Stimulated activated CD4-positive, alpha-beta T cell treated with anti-CD3 and anti-CD28 coated beads, Interleukin-15, amount 100 ng/mL, for 1 hour (primary cell): ENCODE data around the gene SPECC1.

Experiments
- DNase-seq, 2 donors: peaks; one replicate each; pipeline ENCODE4 v3.0.0-alpha.2; 2020; ENCODE audit warnings: low read depth in 1 of 2, low spot score in 1 of 2

SPECC1 gene

DNA sequence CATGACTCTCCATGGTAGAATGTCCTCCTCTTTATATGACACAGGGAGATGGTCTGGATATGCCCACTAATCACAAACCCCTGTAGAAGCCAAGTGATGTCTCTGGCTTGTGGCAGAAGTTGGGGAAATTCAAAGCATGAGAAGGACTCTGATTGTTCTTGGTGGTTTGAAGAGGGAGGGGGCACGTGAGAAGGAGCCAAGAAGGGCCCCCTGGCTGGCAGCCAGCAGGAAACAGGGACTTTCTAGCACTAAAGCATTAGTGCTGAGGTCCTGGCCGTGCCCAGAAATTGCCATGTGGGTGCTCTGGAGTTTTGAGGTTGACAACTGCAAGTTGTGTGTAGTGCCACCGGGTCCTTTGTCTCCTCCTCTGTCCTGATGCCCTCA is 258.3 kb downstream of the SPECC1 start:
- no peak for DNase-seq

DNA sequence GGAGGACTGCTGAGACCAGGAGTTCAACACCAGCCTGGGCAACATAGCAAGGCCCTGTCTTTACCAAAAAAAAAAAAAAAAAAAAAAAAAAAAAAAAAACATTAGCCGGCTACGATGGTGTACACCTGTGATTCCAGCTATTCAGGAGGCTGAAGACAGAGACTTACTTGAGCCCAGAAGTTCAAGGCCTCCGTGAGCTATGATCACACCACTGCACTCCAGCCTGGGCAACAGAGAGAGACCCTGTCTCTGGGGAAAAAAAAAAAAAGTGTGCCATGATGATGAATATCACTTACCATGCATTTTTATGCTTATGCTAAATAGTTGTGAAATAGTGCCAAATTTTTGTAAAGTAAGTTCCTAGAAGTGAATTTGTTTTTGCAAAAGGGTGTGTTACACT is 261.2 kb downstream of the SPECC1 start:
- no peak for DNase-seq

DNA sequence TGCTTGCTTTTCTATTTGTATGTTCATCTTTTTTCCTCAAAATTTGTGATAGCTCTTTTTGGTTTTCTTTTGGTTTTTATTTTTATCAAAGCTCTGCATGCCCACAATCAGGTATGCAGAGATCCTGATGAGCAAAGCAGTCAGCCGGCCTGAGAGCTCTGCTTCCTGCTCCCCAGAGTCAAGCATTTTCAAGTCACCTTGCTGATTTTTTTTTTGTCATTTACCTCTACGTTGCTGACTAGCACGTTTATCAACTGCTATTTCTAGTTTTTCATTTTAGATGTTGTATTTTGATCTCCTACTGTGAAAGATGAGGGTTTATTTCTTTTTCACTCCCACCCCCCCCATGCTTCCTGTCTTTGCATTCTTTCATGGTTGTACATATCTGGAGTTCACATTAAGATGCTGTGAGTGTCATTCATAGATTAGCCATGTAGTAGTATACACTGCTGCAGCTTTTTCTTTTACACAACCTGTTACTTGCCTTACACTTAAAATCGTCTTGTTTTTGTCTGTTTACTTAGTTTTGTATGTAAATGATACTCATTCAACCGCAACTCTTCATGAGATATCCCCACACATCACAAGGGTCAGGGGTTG is 262.0 kb downstream of the SPECC1 start:
- DNase-seq = no peak

DNA sequence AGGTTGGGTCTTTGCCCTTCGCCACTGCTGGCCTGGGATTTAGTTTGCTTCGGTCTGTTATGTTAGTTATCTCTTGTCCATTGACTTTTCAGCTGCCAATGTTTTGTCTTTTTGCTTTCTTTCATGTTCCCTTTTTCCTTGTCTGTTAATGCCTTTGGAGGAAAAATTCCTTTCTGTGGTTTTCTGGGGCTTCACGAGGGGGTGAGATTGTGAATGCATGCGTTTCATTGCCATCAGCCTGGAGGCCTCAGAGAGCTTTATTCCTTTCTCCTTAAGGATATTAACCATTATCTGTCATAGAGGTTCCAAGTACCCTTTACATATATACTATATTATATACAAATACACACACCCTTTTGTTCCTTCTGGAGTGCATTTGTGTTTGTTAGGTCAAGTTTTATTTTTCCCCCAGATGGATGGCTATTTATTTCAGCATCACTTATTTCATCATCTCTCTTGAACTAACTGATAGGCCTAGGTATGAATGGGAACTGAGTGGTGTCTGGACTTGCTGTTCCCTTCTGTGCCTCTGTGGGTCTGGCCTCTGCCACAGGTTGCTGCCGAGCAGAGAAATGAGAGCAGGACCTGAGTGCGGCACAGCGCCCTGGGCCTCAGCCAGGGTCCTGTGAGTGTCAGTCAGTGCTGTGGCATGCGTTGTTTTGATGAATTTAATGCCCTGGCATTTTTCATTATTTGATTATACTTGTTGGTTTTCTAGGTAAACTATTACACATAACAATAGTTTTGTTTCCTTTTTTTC is 264.8 kb downstream of the SPECC1 start:
- no peak for DNase-seq

DNA sequence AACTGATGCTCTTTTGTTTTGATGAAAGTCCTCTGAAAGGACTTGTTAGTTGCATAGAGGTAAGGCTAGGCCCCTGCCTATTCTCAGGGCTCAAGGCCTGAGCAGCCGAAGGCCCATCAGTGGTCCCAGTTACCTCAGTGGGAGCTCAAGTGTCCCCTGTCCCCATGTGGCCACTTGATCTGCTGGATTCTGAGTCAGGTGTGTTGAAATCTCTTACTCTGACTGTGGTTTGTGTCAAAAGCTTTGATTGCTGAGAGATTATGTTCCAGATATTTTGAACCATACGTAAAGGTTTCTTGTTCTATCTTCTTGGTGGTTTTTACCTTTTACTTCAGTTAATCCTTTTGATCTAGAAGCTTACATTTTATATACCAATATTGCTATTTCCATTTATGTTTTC is 266.5 kb downstream of the SPECC1 start:
- no peak for DNase-seq

DNA sequence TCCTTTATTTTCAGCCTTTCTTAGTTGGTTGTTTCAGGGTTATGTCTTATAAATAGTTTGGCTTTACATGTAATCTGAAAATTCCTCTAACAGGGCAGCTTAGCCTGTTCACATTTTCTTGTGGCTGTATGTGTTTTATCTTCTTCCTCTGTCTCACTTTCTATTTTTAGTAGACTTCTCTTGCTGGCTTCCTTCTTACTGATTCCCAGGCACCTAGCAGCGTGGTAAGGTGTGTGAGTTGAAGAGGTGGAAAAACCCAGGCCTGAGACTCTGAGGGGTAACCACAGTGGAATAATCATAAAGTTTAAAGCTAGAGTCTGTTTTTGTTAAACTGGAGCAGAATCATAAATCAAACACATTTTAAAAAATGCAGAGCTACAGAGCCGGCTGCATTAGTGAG is 267.3 kb downstream of the SPECC1 start:
- no peak for DNase-seq

DNA sequence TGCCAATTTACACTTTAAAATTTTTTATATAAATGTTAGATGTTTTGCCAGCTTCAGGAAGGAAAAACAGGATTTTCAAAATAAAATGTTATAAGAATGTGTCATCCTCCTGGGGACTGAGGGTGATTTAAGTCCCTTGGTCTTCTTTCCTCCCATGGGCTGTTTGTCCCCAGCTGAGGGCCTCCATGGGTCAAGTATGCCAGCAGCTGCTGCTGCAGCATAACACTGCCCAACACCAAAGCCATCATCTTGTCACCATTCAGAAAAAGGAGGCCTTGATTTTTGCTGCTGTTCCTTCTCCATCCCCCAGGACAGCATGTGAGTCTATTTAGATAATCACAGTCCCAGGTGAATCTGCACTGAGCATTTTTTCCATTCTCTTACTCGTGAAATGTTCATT is 269.6 kb downstream of the SPECC1 start:
- no peak for DNase-seq

DNA sequence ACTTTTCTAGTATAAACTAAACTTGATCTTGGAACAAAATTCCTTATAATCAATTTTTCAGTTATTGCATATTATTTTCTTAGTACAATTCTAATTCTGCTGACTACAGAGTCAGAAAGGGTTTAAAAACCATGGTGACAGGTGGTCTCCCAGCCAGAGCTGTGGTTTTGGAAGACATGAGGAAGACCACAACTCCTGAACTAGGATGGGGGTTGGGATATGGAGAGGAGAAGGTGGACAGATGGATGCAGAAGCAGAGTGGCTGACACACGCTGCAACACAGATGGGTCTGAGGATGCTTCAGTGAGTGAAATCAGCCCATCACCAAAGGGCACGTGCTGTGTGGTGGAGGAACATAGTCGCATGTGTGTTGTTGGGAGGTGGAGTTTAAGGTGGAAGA is 270.5 kb downstream of the SPECC1 start:
- DNase-seq = no peak

DNA sequence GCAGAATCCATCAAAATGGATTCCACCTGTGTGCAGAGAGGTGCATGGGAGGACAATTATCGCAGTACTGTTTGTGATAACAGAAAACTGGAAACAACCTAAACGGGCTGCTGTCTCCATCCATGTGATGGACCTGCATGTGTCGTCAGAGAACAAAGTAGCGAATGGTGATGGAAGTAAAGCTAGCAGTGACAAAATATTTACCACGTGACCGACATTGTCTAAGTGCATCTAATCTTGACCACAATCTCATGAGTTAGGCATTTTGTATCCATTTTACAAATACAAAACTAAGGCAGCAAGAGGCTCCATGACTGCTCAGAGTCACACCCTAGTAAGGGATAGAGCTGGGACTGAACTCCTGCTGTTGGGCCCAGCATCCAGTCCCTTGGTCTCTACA is 270.9 kb downstream of the SPECC1 start:
- no peak for DNase-seq

DNA sequence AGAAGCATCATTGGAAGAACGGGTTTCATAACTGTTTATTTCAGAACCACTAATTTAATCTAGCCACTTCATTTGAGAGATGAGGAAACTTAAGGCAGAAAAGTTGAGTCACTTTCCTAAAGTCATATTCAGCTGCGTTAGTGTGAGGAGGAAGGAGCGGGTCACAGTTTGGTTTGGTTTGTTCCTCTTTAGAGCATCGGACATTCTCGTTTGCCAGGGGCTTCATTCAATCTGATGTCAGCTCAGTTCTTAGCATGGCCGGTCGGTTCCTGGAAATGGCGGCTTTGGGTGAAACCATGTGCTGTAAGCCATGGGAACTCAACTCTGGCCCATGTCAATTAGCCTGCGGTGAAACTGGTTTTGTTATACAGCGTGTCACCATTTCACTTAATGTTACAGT is 271.7 kb downstream of the SPECC1 start:
- no peak for DNase-seq

DNA sequence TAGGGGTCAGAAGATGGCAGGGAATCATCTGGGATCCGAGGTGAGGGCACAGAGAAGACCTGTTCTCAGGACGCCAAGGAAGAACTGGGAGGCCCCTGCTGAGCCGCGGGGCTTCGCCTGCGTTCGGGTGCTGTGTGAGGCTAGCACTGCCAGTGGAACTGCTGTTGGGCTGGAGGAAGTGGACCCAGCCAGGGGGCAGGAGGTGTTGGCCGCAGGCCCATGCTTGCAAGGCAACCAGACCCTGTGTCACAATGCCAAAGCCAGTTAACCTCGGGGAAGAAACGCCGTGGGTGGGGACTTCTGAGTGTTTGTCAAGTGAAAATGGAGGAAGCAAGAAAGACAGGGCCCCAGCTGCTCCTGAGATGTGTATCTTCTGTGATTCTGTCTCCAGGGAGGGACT is 272.7 kb downstream of the SPECC1 start:
- DNase-seq = no peak

DNA sequence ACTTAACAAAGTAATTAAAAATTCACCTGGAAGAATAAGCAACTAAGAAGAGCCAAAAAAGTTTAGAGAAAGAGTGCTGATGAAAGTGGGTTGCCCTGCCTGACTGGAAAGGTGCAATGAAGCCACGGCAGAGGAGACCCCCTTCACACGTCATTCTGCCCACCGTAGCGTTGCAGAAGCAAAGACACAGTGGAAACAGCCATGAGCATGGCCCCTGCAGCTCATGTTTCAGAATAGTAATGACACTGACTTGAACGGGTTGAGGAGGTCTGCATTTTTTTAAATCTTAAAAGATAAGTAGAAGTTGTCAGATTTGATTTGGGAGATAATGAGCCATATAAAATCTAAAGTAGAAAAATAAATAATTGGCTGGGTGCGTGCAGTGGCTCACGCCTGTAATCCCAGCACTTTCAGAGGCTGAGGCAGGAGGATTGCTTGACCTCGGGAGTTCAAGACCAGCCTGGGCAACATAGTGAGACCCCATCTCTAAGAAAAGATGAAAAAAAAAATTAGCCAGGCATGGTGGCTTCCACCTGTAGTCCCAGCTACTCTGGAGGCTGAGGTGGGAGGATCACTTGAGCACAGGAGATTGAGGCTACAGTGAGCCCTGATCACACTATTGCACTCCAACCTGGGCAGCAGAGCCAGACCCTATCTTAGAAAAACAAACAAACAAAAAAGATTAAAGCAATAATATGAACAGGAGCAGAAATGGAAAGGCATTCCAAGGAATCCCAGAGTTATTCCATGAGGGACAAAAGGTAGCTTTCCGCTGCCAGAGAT is 273.6 kb downstream of the SPECC1 start:
- no peak for DNase-seq

DNA sequence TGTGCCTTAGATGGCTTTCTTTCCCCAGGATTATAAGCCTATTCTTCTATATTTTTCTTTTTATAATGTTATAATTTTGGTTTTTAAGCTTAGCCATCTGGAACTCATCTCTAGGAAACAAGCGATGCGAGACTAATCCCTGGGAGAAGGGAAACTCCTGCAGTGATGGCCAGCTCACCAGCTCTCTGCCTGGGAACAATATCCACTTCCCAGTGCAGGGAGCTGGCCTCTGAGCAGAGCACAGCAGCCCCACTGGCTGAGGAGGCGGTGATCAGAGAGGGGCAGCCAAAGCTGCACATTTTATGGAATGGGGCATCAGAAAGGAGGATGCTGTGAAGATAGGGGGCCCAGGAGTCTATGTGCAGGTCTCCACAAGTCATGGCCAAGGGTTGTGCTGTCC is 274.9 kb downstream of the SPECC1 start:
- no peak for DNase-seq

DNA sequence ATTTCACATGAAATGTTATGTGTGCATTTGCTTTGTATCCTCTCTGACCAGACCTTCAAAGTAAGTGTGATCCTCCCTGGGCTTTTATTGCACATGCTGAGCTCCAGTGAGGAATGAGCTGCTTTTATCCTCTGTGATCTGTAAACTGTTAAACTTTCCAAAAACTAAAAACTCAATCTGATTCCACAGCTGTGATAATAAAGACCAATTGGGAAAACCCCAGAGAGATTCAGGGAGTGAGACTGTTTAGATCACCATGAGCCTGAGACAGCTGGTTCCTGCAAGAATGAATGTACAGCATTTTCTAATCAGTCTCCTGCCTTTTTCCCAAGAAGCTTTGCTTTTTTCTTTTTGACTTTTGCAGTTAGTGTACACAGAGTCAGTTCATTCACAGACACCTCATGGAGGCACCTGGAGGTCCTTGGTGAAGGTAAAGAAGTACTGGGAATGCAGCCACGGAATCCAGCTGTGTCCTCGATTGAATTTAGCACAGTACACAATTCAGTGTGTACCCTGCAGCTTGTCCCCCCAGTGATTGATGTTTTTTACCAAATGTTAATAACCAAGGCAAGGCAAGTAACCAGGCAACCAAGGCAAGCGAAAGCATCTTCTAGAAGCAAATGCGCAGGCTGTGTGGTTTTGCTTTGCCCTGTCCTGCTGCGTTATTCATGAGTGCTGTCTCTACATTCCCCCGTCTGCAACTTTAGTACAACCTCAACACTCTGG is 275.6 kb downstream of the SPECC1 start:
- DNase-seq = no peak

DNA sequence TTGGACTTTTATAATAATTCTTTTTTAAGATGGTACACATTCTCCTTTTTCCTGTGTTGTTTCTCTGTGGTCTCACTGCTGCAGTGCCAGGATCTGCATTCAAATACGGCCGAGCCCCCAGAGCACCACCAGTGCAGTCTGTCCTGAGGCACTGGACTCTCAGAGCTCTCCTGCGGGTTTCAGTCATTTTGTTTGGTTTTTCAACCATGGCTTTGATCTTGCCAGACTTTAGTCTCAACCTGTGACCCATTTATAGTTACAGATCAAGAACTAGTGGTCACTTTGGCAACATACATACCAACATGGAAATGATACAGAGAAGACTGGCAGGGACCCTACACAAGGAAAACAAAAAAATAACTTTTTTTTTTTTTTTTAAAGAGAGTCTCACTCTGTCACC is 280.8 kb downstream of the SPECC1 start:
- DNase-seq = no peak

DNA sequence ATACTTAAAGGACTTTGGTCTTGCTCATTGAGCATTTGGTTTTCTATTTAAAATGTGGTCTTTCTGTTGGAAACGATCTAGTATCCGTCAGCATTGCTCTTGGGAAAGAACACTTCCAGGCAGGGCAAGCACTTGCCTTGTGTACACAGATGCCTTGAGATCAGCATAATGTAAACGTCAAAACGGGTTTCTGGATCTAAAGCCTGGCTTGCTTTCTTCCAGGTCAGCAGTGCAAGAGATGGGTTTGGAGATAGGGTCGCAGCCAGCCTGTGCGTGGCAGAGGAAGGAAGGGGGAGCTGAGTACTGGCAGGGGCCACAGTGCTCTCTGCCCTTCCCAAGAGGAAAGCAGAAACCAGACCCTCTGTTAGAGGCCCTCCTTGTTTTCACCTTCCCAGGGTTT is 282.7 kb downstream of the SPECC1 start:
- DNase-seq = no peak

DNA sequence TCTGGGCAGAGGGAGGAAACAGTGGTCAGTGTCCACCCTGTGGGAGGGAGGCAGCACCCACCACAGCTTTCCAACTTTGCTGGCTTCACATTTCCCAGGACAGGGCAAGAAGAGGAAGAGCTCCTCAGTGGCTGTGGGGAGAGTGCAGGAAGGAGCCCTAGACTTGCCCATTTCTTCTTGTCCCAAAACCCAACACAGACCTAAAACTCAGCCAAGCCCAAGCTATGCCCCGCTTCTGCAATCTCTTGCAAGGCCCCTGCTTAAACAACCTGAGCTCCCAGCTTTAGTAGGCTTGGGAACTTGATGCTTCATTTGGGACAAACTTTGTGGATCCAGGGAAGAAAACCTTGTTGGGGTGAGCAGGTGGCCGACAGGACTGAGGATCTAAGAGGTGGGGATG is 284.3 kb downstream of the SPECC1 start:
- DNase-seq = no peak

DNA sequence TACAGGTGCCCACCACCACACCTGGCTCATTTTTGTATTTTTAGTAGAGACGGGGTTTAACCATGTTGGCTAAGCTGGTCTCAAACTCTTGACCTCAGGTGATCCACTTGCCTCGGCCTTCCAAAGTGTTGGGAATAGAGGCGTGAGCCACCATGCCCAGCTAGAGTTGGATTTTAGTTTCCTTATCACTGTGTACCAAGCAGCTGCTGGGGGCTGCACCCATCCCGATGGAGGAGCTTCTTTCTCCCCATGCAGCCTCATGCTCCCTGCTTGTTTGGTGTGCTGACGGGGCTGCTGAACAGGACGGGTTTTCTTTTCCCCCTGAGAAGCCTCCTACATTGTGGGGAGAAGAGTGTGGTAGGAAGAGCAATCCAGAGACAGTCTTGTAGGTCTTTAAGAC is 285.0 kb downstream of the SPECC1 start:
- no peak for DNase-seq

DNA sequence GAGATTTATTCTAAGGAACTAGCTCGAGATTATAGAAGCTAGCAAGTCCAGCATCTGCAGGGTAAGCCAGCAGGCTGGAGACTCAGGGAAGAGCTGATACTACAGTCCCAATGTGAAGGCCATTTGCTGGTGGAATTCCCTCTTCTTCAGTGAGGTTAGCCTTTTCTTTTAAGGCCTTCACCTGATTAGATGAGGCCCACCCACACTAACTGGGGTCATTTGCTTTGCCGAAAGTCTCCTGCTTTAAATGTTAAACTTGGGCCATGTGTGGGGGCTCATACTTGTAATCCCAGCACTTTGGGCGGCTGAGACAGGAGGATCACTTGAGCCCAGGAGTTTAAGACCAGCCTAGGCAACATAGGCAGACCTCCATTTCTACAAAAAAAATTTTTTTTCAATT is 289.9 kb downstream of the SPECC1 start:
- no peak for DNase-seq

DNA sequence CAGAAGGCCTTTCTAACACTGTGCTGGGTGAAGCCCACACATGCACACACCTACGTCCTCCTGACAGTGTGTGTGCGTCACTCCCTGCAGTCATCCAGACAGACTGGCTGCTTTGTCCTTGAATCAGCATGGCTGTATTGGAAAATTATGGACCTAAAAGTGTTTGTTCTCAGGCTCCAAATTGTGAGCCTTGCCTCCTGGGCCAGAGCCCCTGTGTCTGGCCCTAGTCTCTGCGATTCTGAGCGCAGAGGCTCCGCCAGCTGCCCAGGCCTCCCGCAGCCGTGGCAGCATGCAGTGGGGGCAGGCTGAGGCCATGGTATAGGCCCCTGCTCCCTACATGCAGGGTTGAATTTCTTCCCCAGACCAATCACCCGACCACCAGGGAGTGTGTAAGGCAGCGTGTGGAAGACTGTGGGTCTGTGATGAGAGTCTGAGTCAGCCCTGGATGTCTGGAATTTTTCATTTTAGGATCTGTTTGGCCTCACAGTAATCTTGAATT is 291.3 kb downstream of the SPECC1 start:
- no peak for DNase-seq

DNA sequence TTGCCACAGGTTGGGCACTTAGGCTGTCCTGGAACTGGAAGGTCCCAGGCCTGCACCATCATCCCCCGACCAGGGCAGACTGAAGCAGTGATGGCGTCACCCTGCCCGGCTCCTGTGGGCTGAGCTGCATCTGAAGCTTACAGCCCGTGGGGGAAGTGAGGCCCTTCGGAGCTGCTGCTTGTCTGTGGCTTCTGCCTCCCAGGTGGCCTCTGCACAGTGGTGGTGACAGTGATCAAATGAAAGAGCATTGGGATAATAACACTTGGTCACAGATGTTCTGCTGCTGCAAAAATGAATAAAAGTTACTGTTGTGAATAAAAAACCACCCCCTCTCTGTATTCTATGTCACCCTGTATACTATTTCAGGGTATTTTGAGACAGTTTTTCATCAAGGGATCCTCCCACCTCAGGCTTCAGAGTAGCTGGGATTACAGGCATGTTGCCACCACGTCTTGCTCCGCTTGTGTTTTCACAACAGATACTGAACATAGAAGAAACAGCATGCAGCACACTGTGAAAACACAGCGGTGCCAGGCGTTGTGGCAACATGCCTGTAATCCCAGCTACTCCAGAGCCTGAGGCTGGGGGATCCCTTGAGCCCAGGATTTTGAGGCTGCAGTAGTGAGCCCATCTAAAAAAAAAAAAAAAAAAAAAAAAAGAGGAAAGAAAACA is 293.2 kb downstream of the SPECC1 start:
- no peak for DNase-seq
